ENCODE measurements around the gene PPL. TPM values are rescaled to one million over a fixed set of nuclear protein-coding genes. Genes with fewer than 3 reads are reported as not detected.

PPL gene
- polyA plus RNA-seq, 1 donor: 32.2 TPM

- Histone ChIP-seq H3K4me3 (ENCODE audit: low read length) (no peak overlapping the region), H3K27me3 (ENCODE audit: control insufficient read depth, insufficient read depth, low read length) (no peaks in the 10 kb centered on the region), H3K36me3 (ENCODE audit: control insufficient read depth, insufficient read depth, low read length) (peaks cover 88% of the 10 kb centered on the region), H3K9me3 (ENCODE audit: control insufficient read depth, low read depth, low read length) (no peaks in the 10 kb centered on the region), H3K27ac (ENCODE audit: low read length) (peak overlapping the region; percentile 76), H3K4me1 (ENCODE audit: control insufficient read depth, insufficient read depth, low read length) (peaks cover 46% of the 10 kb centered on the region)
- DNase-seq: peak; percentile 82 to 93
- WGBS (ENCODE audit: insufficient coverage, low lambda C conversion rate): no CpG with 5 or more reads among the region's 8 CpGs
These were observed 62.3 kb downstream of the PPL start for GRCh38 chr16:4874666-4875065.

GRCh38 chr16:4873091-4873490 is 63.9 kb downstream of the PPL start:
- no peaks in the 10 kb centered on the region for H3K9me3 ChIP-seq (ENCODE audit: control insufficient read depth, low read depth, low read length)
- H3K4me3 ChIP-seq (ENCODE audit: low read length): no peak overlapping the region
- H3K36me3 ChIP-seq (ENCODE audit: control insufficient read depth, insufficient read depth, low read length): peaks cover 75% of the 10 kb centered on the region
- peaks cover 61% of the 10 kb centered on the region for H3K4me1 ChIP-seq (ENCODE audit: control insufficient read depth, insufficient read depth, low read length)
- DNase-seq: peak in 1 of 2 donors; percentile 64
- no peaks in the 10 kb centered on the region for H3K27me3 ChIP-seq (ENCODE audit: control insufficient read depth, insufficient read depth, low read length)
- WGBS (ENCODE audit: insufficient coverage, low lambda C conversion rate): no CpG with 5 or more reads among the region's 3 CpGs
- H3K27ac ChIP-seq (ENCODE audit: low read length): peak overlapping the region; percentile 57

- Histone ChIP-seq H3K4me3 (ENCODE audit: low read length) (no peak overlapping the region), H3K9me3 (ENCODE audit: control insufficient read depth, low read depth, low read length) (no peaks in the 10 kb centered on the region), H3K27ac (ENCODE audit: low read length) (no peak overlapping the region), H3K4me1 (ENCODE audit: control insufficient read depth, insufficient read depth, low read length) (peaks cover 70% of the 10 kb centered on the region), H3K27me3 (ENCODE audit: control insufficient read depth, insufficient read depth, low read length) (no peaks in the 10 kb centered on the region), H3K36me3 (ENCODE audit: control insufficient read depth, insufficient read depth, low read length) (peaks cover 61% of the 10 kb centered on the region)
- no peak for DNase-seq
- no CpG with 5 or more reads among the region's 4 CpGs for WGBS (ENCODE audit: insufficient coverage, low lambda C conversion rate)
These were observed 65.9 kb downstream of the PPL start for GRCh38 chr16:4871071-4871470.

- no peak for DNase-seq
- no CpG with 5 or more reads among the region's 21 CpGs for WGBS (ENCODE audit: insufficient coverage, low lambda C conversion rate)
- Histone ChIP-seq H3K27me3 (ENCODE audit: control insufficient read depth, insufficient read depth, low read length) (no peaks in the 10 kb centered on the region), H3K9me3 (ENCODE audit: control insufficient read depth, low read depth, low read length) (no peaks in the 10 kb centered on the region), H3K4me3 (ENCODE audit: low read length) (no peak overlapping the region), H3K4me1 (ENCODE audit: control insufficient read depth, insufficient read depth, low read length) (peaks cover 64% of the 10 kb centered on the region), H3K36me3 (ENCODE audit: control insufficient read depth, insufficient read depth, low read length) (peaks cover 56% of the 10 kb centered on the region), H3K27ac (ENCODE audit: low read length) (peak overlapping the region; percentile 92)
These were observed 66.7 kb downstream of the PPL start for GRCh38 chr16:4870138-4870671.

- H3K9me3 ChIP-seq (ENCODE audit: control insufficient read depth, low read depth, low read length): no peaks in the 10 kb centered on the region
- peak; percentile 61 to 81 for DNase-seq
- no peaks in the 10 kb centered on the region for H3K27me3 ChIP-seq (ENCODE audit: control insufficient read depth, insufficient read depth, low read length)
- H3K4me1 ChIP-seq (ENCODE audit: control insufficient read depth, insufficient read depth, low read length): peaks cover 55% of the 10 kb centered on the region
- peaks cover 53% of the 10 kb centered on the region for H3K36me3 ChIP-seq (ENCODE audit: control insufficient read depth, insufficient read depth, low read length)
- no CpG with 5 or more reads among the region's 13 CpGs for WGBS (ENCODE audit: insufficient coverage, low lambda C conversion rate)
- H3K27ac ChIP-seq (ENCODE audit: low read length): peak overlapping the region; percentile 92
- H3K4me3 ChIP-seq (ENCODE audit: low read length): no peak overlapping the region
These were observed 67.7 kb downstream of the PPL start for GRCh38 chr16:4869147-4869805.

GRCh38 chr16:4868535-4868934 is 68.4 kb downstream of the PPL start:
- peak overlapping the region; percentile 92 for H3K27ac ChIP-seq (ENCODE audit: low read length)

GRCh38 chr16:4868026-4868425 is 68.9 kb downstream of the PPL start:
- H3K27me3 ChIP-seq (ENCODE audit: control insufficient read depth, insufficient read depth, low read length): no peaks in the 10 kb centered on the region
- H3K27ac ChIP-seq (ENCODE audit: low read length): peak overlapping the region; percentile 92
- H3K4me1 ChIP-seq (ENCODE audit: control insufficient read depth, insufficient read depth, low read length): peaks cover 43% of the 10 kb centered on the region
- WGBS (ENCODE audit: insufficient coverage, low lambda C conversion rate): no CpG with 5 or more reads among the region's 5 CpGs
- DNase-seq: peak; percentile 62 to 85
- peaks cover 43% of the 10 kb centered on the region for H3K36me3 ChIP-seq (ENCODE audit: control insufficient read depth, insufficient read depth, low read length)
- H3K9me3 ChIP-seq (ENCODE audit: control insufficient read depth, low read depth, low read length): no peaks in the 10 kb centered on the region
- peak overlapping the region; percentile 5 for H3K4me3 ChIP-seq (ENCODE audit: low read length)

More at GRCh38 chr16:4868535-4868934, 68.4 kb downstream of the PPL start:
- peak; percentile 31 to 67 for DNase-seq
- Histone ChIP-seq H3K36me3 (ENCODE audit: control insufficient read depth, insufficient read depth, low read length) (peaks cover 46% of the 10 kb centered on the region), H3K9me3 (ENCODE audit: control insufficient read depth, low read depth, low read length) (no peaks in the 10 kb centered on the region), H3K4me1 (ENCODE audit: control insufficient read depth, insufficient read depth, low read length) (peaks cover 48% of the 10 kb centered on the region), H3K4me3 (ENCODE audit: low read length) (no peak overlapping the region), H3K27me3 (ENCODE audit: control insufficient read depth, insufficient read depth, low read length) (no peaks in the 10 kb centered on the region)
- no CpG with 5 or more reads among the region's 7 CpGs for whole genome bisulfite sequencing (ENCODE audit: insufficient coverage, low lambda C conversion rate)

GRCh38 chr16:4866586-4866985 is 70.4 kb downstream of the PPL start:
- Histone ChIP-seq H3K4me1 (ENCODE audit: control insufficient read depth, insufficient read depth, low read length) (peaks cover 39% of the 10 kb centered on the region), H3K4me3 (ENCODE audit: low read length) (no peak overlapping the region), H3K9me3 (ENCODE audit: control insufficient read depth, low read depth, low read length) (no peaks in the 10 kb centered on the region), H3K36me3 (ENCODE audit: control insufficient read depth, insufficient read depth, low read length) (peaks cover 42% of the 10 kb centered on the region), H3K27me3 (ENCODE audit: control insufficient read depth, insufficient read depth, low read length) (no peaks in the 10 kb centered on the region), H3K27ac (ENCODE audit: low read length) (no peak overlapping the region)
- DNase-seq: no peak
- no CpG with 5 or more reads among the region's 12 CpGs for WGBS (ENCODE audit: insufficient coverage, low lambda C conversion rate)

- DNase-seq: no peak
- Histone ChIP-seq H3K27me3 (ENCODE audit: control insufficient read depth, insufficient read depth, low read length) (no peaks in the 10 kb centered on the region), H3K27ac (ENCODE audit: low read length) (no peak overlapping the region), H3K9me3 (ENCODE audit: control insufficient read depth, low read depth, low read length) (no peaks in the 10 kb centered on the region), H3K4me1 (ENCODE audit: control insufficient read depth, insufficient read depth, low read length) (peaks cover 35% of the 10 kb centered on the region), H3K4me3 (ENCODE audit: low read length) (no peak overlapping the region), H3K36me3 (ENCODE audit: control insufficient read depth, insufficient read depth, low read length) (peaks cover 43% of the 10 kb centered on the region)
- no CpG with 5 or more reads among the region's 13 CpGs for WGBS (ENCODE audit: insufficient coverage, low lambda C conversion rate)
These were observed 71.6 kb downstream of the PPL start for GRCh38 chr16:4865231-4865860.

- Histone ChIP-seq H3K4me1 (ENCODE audit: control insufficient read depth, insufficient read depth, low read length) (peaks cover 29% of the 10 kb centered on the region), H3K27me3 (ENCODE audit: control insufficient read depth, insufficient read depth, low read length) (no peaks in the 10 kb centered on the region), H3K36me3 (ENCODE audit: control insufficient read depth, insufficient read depth, low read length) (peaks cover 43% of the 10 kb centered on the region), H3K9me3 (ENCODE audit: control insufficient read depth, low read depth, low read length) (no peaks in the 10 kb centered on the region), H3K27ac (ENCODE audit: low read length) (no peak overlapping the region), H3K4me3 (ENCODE audit: low read length) (no peak overlapping the region)
- 92% methylated on average over 2 of the region's 3 CpGs for WGBS (ENCODE audit: insufficient coverage, low lambda C conversion rate)
- no peak for DNase-seq
These were observed 72.2 kb downstream of the PPL start for GRCh38 chr16:4864728-4865127.
